NCI-H2029 treated with DMSO at 0.1 percent for 48 hours (cell line): ENCODE results near the gene EPGN.
"Not testable (repeated sequence)": the region's sequence is repeated elsewhere in the genome, so short reads cannot be mapped to it uniquely, and the experiment has no call there.

Source experiments
- DNase-seq: peaks from one replicate; lab custom pipeline; 2025; lab: John Stamatoyannopoulos, UW

EPGN gene

GRCh38 chr4:74340421-74340820 lies 32.2 kb downstream of the EPGN start:
- DNase-seq = not testable (repeated sequence)

- DNase-seq = no peak
These were observed 35.8 kb downstream of the EPGN start for GRCh38 chr4:74344031-74344430.

- no peak for DNase-seq
These were observed 45.6 kb downstream of the EPGN start for GRCh38 chr4:74353858-74354257.

GRCh38 chr4:74357965-74358364 lies 49.7 kb downstream of the EPGN start:
- no peak for DNase-seq

DNA sequence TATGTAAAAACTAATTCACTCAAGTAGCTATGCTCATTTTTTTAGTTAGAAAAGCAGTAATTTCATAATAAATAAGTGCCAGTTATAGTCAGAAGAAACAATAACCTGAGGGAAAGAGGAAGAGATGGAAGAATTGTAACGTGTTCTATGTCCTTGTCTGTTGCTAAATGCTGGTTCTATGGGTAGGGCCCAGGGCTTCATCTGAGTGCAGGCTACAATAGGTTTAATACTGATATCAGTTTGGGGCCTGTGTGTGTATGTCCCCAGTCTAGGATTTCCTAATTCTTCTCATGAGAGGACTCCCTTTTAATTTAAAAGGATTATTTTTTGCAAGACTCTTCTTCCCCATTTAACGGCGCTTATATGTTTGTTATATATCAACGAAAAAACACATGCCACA lies 53.4 kb downstream of the EPGN start:
- no peak for DNase-seq

DNA sequence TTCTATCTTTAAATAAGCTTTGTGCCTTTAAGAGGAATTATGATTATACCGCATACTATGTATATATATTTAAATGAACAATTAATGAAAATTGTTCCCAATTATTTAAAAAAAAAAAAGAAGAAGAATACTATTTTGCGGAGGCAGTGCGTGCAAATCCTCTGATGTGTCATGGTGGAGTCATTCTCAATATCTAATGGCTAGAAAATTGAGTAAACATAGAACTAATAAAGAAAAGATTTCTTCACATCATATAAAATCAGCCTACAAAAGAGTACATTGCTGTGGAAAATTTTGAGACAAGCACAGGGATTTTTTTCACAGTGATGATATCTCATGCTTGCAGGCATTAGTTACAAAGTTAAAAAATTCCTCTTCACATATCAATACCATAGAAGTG lies 54.1 kb downstream of the EPGN start:
- no peak for DNase-seq

- DNase-seq = no peak
These were observed 56.0 kb downstream of the EPGN start for GRCh38 chr4:74364256-74364651.

- DNase-seq = no peak
These were observed 56.6 kb downstream of the EPGN start, which contains the start of gene EREG for GRCh38 chr4:74364652-74365491. Gene EREG, plus strand, starts transcription at chr4:74365145. Its CDS starts 164 bp downstream, at chr4:74365309.

DNA sequence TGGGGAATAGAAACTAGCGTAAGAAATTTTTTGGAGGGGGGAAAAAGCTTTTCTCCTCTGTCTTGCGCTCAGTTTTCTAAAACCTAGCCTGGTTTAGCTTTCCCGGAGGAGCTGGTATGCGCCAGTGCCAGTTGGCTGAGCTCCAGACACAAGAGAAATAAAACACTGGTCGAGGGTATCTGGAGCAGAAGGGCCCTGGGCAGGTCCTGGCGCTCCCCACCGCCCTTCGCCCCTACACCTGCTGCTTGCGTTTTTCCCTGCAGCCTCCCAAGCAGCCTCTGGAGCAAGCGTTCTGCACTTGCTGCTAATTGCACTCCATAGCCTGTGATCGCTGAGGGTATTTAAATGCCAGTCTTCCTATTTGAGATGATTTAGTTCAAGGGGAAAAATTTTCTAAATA lies 57.5 kb downstream of the EPGN start:
- DNase-seq = peak; percentile 24
